Subcutaneous adipose tissue (tissue), 4 donors: ENCODE data around the gene SMIM44. TPM values are rescaled to one million over a fixed set of nuclear protein-coding genes. Genes with fewer than 3 reads are reported as not detected.

Experiments used
- CTCF ChIP-seq: fragments of 450-650 bp; IDR thresholded peaks from one replicate; pipeline ENCODE4 v1.5.1; 2016; ENCODE audit warnings: low read depth, mild to moderate bottlenecking, control low read depth, antibody characterized with exemption, moderate library complexity
- total RNA-seq, 4 donors: library from RNA; depleted of rRNA; stranded (reverse); fragments of >200 nt; gene quantifications; one replicate each; pipeline ENCODE4 v1.1.0, GENCODE V29; 2016

Gene SMIM44
- total RNA-seq, 4 donors from 2014 or later, result not detected

GRCh38 chr19:3521104-3521445, 37.8 kb upstream of the SMIM44 start:
- no peak for TF ChIP-seq CTCF

GRCh38 chr19:3520166-3521103, 37.2 kb upstream of the SMIM44 start:
- no peak for TF ChIP-seq CTCF

- TF ChIP-seq CTCF, result no peak
Measured at GRCh38 chr19:3519126-3519525, 35.9 kb upstream of the SMIM44 start.

- no peak for TF ChIP-seq CTCF
Measured at GRCh38 chr19:3518659-3519058, 35.4 kb upstream of the SMIM44 start.

GRCh38 chr19:3518255-3518654, 35.0 kb upstream of the SMIM44 start:
- TF ChIP-seq CTCF, result no peak

- no peak for TF ChIP-seq CTCF
Measured at GRCh38 chr19:3517638-3518037, 34.4 kb upstream of the SMIM44 start.

GRCh38 chr19:3516675-3517207, 33.5 kb upstream of the SMIM44 start:
- TF ChIP-seq CTCF, result no peak
